Hepatocyte (in vitro differentiated cells): ENCODE measurements around the gene OGFR.

Experiments used
- EZH2 ChIP-seq: fragments of 200-600 bp; sonication (generic); IDR thresholded peaks from 2 replicates; pipeline ENCODE4 v1.6.1; 2016; ENCODE audit warnings: antibody characterized with exemption, mild to moderate bottlenecking, borderline replicate concordance
- EZH2phosphoT487 ChIP-seq: fragments of 200-600 bp; sonication (generic); IDR thresholded peaks from one replicate; pipeline ENCODE4 v1.6.1; 2018; ENCODE audit warnings: antibody characterized with exemption, mild to moderate bottlenecking, low read depth, moderate library complexity; ENCODE audit not compliant: unreplicated experiment, severe bottlenecking

GRCh38 chr20:62772990-62773844, 31.4 kb upstream of the OGFR start:
- TF ChIP-seq EZH2: no peak
- no peak for TF ChIP-seq EZH2phosphoT487
